ENCODE measurements around the gene TMED3. TPM values are rescaled to one million over a fixed set of nuclear protein-coding genes. Genes with fewer than 3 reads are reported as not detected.

Gene TMED3
- total and polyA plus RNA-seq, 8 donors, result 53.9 to 80.5 (median 56.6) TPM

DNA sequence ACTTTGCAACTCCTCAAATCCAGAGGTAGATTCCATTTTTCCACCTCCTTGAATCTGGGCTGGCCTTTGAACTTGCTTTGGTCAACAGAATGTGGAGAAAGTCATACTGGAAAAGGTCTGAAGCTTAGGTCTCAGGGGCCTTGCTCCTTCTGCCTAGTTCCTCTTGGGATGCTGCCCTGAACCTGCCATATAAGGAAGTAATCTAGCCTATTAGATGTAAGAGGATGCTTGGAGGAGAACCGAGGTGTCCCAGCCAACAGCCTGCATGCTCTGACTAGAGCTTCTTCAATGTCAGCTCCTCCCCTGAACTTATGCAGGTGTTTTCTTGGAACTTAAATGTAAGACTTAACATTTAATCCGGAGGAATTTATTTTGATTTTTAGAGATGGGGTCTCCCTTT is 2.0 kb upstream of the TMED3 start:
- intact Hi-C loops (cut with DNase I), result no loop called here
- H3K9me3 ChIP-seq, result no peaks in the 10 kb centered on the region
- peaks cover 0 to 3% of the 10 kb centered on the region in 2 donors for H3K36me3 ChIP-seq
- ATAC-seq, result no peak
- peaks cover 5 to 81% of the 10 kb centered on the region in 2 donors for H3K27me3 ChIP-seq
- peaks cover 0 to 12% of the 10 kb centered on the region in 2 donors for H3K4me1 ChIP-seq
- TF ChIP-seq, protein P1, sequence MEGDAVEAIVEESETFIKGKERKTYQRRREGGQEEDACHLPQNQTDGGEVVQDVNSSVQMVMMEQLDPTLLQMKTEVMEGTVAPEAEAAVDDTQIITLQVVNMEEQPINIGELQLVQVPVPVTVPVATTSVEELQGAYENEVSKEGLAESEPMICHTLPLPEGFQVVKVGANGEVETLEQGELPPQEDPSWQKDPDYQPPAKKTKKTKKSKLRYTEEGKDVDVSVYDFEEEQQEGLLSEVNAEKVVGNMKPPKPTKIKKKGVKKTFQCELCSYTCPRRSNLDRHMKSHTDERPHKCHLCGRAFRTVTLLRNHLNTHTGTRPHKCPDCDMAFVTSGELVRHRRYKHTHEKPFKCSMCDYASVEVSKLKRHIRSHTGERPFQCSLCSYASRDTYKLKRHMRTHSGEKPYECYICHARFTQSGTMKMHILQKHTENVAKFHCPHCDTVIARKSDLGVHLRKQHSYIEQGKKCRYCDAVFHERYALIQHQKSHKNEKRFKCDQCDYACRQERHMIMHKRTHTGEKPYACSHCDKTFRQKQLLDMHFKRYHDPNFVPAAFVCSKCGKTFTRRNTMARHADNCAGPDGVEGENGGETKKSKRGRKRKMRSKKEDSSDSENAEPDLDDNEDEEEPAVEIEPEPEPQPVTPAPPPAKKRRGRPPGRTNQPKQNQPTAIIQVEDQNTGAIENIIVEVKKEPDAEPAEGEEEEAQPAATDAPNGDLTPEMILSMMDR (IDR thresholded peaks at IDR 0.05), result no peak
- no peak overlapping the region for H3K27ac ChIP-seq
- no peak for DNase-seq
- H3K4me3 ChIP-seq, result no peak overlapping the region

DNA sequence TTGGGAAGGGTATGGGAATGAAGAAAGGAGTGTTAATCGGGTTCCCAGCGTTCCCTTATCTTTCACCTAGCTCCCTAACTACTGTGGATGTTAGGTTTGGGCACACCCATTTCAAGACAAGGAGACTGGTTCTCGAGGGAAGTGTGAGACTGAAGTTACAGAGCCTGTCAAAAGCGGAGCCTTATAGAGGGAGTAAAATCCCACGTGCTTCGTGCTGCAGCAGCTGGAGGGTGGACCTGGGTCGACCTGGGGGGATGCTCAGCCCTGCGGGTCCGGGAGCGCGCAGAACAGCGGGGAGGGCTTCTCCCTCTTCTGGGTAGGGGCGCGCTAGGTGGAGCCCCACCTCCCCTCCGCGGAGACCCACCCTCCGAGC is 314 bp upstream of the TMED3 start:
- intact Hi-C loops (cut with DNase I), result no loop called here
- DNase-seq (peak in 1 of 4 donors; percentile 17), ATAC-seq (peak; percentile 14)
- Histone ChIP-seq H3K4me3 (peak overlapping the region; percentile 73 to 75), H3K27ac (no peak overlapping the region), H3K9me3 (no peaks in the 10 kb centered on the region), H3K27me3 (peaks cover 5 to 63% of the 10 kb centered on the region in 2 donors), H3K36me3 (peaks cover 0 to 20% of the 10 kb centered on the region in 2 donors), H3K4me1 (peaks cover 0 to 12% of the 10 kb centered on the region in 2 donors)
- TF ChIP-seq, protein P1 (IDR thresholded peaks at IDR 0.05), result no peak

DNA sequence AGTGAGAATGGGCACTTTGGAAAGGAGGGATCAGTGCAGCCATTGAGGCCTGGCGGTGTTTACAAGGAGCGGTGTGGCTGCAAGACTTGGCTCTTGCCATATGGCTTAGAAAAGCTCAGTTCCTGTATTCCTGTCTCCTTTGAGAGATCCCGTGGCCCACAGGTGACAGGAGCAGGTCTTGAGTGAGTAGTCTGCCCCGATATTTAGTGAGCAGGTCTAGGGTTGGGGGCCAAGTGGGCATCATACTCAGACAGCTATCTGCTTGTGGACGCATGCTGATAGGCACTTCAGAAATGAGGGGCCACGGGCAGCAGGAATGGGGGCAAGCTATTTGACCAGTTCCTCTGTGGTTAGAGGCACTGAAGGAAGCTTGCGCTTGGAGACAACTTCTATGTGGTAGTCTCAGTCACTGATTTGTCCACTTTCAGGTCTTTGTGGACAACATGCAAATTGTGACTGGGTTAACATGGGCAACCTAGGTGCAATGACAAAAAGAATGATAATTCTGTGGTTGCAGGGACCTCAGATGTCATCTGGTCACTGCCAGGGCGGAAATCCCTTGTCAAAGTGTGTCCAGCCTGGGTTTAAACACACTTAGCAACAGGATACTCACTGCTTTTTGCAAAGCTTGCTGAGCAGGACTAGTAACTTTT is 1.1 kb downstream of the TMED3 start:
- ATAC-seq (peak; percentile 2), DNase-seq (no peak)
- Histone ChIP-seq H3K9me3 (no peaks in the 10 kb centered on the region), H3K36me3 (peaks cover 0 to 34% of the 10 kb centered on the region in 2 donors), H3K4me3 (peak overlapping the region; percentile 73 to 75), H3K27ac (no peak overlapping the region), H3K27me3 (peaks cover 0 to 49% of the 10 kb centered on the region in 2 donors), H3K4me1 (peaks cover 0 to 12% of the 10 kb centered on the region in 2 donors)
- TF ChIP-seq, protein P1 (IDR thresholded peaks at IDR 0.05), result no peak
- intact Hi-C loops (cut with DNase I), result no loop called here

DNA sequence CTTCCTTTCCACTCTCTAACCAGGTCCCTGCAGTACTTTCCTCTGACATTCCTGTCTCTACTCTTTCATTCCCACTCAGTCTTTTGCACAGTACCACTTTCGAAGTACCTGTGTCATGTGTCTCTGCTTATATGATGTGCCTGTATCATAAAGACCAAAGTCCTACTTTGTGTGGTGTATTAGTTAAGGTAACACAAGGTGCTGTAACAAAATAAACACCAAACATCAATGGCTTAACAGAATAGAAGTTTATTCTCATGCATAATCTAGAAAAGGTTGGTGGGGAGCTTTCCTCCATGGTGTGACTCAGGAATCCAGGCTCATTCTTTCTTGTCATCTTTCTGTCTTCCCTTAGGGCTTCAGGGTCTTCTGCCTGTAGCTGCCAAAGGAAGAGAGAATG is 3.3 kb downstream of the TMED3 start:
- Histone ChIP-seq H3K36me3 (peaks cover 0 to 56% of the 10 kb centered on the region in 2 donors), H3K27ac (no peak overlapping the region), H3K9me3 (no peaks in the 10 kb centered on the region), H3K27me3 (peaks cover 0 to 30% of the 10 kb centered on the region in 2 donors), H3K4me1 (peaks cover 0 to 12% of the 10 kb centered on the region in 2 donors), H3K4me3 (no peak overlapping the region)
- intact Hi-C loops (cut with DNase I), result no loop called here
- TF ChIP-seq, protein P1 (IDR thresholded peaks at IDR 0.05), result no peak
- DNase-seq, result no peak
- ATAC-seq, result no peak

DNA sequence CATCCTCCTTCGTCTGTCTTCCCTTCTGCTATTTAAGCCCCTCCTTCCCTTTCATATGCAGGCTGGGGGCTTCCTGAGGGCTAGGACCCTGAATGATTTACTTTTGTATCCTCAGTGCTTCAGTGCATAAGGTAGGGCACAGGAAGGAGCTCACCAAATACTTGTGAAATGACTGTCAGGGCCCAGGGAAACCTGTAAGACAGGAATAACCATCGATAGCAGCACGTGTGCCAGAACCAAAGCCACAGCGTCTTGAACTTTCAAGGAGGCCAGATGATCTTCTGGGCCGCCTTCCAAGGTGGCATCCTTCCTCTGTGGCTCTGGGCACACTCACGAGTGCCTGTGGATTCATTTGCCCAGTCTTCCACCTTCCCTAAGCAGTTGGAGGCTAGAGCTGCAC is 3.9 kb downstream of the TMED3 start:
- TF ChIP-seq, protein P1 (IDR thresholded peaks at IDR 0.05), result no peak
- peaks cover 0 to 62% of the 10 kb centered on the region in 2 donors for H3K36me3 ChIP-seq
- H3K27me3 ChIP-seq, result peaks cover 0 to 24% of the 10 kb centered on the region in 2 donors
- DNase-seq (peak in 2 of 4 donors; percentile 30 to 61), ATAC-seq (peak; percentile 35)
- no peak overlapping the region for H3K4me3 ChIP-seq
- peaks cover 0 to 12% of the 10 kb centered on the region in 2 donors for H3K4me1 ChIP-seq
- H3K27ac ChIP-seq, result no peak overlapping the region
- H3K9me3 ChIP-seq, result no peaks in the 10 kb centered on the region
- intact Hi-C loops (cut with DNase I), result no loop called here
